HG03108 (cell line): ENCODE data around the gene CBLL2.
"Not testable (repeated sequence)": the region's sequence is repeated elsewhere in the genome, so short reads cannot be mapped to it uniquely, and the experiment has no call there.

Experiments
- ATAC-seq: cut with Tn5 transposase; IDR thresholded peaks from one replicate; pipeline ENCODE4 v1.9.1; 2021; ENCODE audit warnings: moderate library complexity; ENCODE audit not compliant: unreplicated experiment

The CBLL2 gene, protein sequence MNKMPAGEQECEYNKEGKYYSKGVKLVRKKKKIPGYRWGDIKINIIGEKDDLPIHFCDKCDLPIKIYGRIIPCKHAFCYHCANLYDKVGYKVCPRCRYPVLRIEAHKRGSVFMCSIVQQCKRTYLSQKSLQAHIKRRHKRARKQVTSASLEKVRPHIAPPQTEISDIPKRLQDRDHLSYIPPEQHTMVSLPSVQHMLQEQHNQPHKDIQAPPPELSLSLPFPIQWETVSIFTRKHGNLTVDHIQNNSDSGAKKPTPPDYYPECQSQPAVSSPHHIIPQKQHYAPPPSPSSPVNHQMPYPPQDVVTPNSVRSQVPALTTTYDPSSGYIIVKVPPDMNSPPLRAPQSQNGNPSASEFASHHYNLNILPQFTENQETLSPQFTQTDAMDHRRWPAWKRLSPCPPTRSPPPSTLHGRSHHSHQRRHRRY

DNA sequence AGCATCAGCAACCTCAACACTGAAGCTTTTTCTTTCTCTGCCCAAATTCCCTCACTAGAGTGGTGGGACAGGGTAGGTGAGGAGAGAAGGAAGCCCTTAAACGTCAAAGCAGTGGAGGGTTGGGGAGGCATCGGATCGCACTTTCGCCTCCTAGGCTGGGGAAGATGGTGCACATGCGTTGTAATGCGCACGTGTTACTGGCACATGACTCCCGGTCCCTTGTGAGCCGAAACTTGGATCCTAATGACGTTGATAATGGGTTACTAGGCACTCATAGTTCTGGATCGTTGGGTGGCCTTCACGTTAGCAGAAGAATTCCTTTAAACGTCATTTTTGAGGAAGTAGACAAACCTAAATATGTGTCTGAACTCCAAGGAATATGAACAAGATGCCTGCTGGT lies at the start of gene CBLL2:
Gene CBLL2, plus strand, starts transcription at position 301 of the 400 bp plus-strand sequence. Its CDS starts 79 bp downstream, at position 380.
- no peak for ATAC-seq

DNA sequence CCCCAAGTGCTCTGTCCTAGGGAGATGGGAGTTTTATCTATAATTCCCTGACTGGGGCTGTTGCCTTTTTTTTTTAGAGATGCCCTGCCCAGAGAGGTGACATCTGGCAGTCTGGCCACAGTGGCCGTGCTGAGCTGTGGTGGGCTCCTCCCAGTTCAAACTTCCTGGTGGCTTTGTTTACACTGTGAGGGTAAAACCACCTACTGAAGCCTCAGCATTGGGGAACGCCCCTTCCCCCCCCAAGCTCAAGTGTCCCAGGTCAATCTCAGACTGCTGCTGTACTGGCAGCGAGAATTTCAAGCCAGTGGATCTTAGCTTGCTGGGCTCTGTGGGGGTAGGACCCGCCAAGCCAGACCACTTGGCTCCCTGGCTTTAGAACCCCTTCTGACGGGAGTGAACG lies 38.3 kb upstream of the CBLL2 start:
- no peak for ATAC-seq

DNA sequence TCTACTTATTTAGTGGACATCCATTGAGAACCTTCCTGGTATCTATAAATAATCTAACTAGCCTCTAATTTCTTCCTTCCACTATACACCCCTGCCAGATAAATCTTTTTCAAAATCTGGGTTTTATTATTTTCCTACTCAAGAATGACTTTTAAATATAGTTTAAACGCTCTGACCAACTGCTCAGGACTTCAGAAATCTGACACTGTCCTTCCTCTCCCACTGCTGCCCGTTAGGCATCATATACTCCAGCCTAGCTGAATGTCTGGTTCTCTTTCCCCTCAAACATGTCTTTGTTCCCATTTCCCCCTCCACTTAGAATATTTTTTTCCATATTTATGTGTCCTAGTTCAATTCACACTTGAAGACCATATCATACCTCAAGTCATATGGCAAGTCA lies 35.2 kb upstream of the CBLL2 start:
- ATAC-seq, result no peak

DNA sequence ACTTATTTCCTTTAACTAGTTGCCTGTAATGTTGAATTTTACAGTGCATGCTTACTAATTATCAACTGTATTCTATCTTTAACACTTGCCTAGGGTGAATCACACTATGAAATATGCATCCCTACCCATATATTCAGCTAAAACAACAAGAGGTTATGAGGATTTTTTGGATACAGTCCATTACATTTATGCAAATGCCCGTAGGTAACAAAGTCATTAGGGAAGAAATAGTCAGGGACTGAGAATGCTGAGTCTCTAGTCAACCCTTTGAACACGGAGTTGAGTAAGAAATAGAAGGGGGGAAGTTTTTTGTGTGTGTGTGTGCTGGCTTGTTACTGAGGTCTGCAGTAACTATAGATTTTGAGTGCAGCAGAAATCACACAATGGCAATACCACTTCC lies 26.1 kb upstream of the CBLL2 start:
- no peak for ATAC-seq

DNA sequence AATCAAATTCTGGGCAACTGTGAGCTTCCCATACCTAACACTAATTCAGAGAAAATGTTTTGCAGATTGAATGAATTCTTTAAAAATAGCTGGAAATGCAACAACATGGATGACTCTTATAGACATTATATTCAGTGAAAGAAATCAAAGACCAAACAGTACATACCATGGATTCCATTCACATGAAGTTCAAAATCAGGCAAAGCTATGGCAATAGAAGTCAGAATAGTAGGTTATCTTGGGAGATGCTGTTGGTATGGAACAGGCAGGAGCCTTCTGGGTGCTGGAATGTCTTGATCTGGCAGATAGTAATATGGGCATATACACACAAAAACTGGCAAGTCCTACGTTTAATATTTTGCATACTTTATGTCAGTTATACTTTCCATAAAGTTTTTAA lies 25.5 kb upstream of the CBLL2 start:
- ATAC-seq, result no peak

DNA sequence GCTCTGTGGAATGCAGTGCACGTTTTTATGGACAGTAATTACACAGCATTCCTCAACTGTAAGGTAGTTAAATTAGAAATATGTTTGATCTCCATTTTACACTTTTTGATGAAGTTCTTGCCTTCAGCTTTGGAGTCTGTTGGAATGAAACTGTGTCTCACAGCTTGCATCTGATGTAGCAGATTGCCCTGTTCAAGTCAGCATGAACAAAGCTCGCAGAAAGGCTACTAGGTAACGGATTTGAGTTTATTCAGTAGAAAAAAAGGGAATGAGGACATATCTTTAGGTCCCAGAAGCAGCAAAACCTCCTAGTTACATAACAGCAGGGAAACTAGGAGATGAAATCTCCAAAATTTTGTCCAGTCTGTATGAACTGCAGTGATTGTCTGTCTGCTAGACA lies 24.3 kb upstream of the CBLL2 start:
- ATAC-seq, result no peak

DNA sequence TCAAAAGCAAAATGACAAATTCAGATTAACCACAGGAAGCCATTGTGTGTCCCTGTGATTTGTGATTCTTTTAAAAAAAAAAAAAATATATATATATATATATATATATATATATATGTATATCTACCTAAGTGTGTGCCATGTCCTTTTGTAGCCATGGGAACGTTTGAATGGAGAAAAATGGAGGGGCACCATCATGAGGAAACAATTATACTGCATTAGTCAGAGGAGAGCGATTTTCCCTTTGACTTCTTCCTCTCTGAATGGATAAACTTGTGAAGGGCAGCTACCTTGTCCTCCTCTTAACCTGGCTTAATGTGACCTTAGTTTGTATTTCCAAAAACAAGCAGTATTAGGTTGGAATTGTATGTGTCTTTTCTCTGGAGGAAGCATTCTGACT lies 23.3 kb upstream of the CBLL2 start:
- ATAC-seq, result no peak

DNA sequence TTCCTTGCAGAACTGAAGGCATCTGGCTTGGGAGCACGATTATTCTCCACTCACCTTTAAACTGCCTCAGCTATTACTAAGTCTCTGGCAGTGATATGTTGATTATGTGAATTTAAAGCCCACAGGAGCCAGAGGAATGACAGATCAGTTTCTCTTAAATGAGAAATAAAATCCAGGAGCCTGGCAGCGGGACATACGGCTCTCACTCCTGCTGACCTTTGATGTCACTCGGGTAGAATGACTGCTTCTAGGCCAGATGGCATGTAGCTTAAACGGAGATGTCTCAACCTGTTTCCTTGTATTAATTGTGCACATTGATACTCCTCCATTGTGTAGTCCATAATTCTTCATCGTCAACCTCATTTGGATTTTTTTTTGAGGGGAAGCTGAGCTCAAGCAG lies 4.0 kb upstream of the CBLL2 start:
- ATAC-seq, result no peak

DNA sequence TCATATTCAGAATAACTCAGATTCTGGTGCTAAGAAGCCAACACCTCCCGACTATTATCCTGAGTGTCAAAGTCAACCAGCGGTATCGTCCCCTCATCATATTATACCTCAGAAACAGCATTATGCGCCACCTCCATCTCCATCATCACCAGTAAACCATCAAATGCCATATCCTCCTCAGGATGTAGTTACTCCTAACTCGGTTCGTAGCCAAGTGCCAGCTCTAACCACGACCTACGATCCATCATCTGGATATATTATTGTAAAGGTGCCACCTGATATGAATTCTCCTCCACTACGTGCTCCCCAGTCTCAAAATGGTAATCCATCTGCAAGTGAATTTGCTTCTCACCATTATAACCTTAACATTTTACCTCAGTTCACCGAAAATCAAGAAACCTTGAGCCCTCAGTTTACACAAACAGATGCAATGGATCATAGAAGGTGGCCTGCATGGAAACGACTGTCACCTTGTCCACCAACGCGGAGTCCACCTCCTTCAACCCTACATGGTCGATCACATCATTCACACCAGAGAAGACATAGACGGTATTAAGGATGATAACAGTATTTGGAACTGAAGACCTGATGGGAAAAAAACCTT lies 1.1 kb downstream of the CBLL2 start:
- no peak for ATAC-seq

DNA sequence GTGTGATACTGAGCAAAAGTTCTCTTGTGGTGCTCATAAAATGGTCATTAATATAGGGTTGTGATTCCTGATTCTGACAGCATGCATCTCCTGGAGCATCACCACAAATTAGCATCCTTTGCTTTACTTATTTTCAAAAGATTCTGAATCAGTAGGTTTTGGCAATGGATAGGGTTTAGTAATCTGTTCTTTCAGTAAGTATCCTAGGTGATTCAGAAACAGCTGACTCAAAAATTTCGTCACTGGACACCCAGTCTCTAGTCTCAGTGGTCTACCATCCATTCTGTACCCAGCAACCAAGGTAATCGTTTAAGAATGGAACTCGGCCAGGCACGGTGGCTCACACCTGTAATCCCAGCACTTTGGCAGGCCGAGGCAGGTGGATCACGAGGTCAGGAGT lies 4.1 kb downstream of the CBLL2 start:
- ATAC-seq, result no peak

DNA sequence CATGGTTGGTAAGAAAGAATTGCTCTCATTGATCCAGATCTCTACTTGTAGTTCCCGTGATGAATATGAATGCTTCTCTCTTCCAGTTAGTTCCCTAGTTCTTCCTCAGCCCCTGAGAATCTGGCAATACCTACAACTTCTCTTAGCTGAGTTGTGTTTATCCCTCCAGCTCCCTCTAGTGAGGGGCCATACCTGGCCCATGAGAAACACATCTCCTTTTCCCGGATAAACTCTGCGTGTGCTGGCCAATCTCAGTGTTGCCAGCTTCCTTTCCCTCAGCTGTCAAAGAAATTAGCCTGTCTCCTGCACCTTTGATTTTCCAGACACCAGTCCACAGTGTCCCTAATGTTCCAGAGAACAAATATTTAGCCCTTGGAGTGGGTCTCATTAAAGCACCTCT lies 5.7 kb downstream of the CBLL2 start:
- no peak for ATAC-seq

DNA sequence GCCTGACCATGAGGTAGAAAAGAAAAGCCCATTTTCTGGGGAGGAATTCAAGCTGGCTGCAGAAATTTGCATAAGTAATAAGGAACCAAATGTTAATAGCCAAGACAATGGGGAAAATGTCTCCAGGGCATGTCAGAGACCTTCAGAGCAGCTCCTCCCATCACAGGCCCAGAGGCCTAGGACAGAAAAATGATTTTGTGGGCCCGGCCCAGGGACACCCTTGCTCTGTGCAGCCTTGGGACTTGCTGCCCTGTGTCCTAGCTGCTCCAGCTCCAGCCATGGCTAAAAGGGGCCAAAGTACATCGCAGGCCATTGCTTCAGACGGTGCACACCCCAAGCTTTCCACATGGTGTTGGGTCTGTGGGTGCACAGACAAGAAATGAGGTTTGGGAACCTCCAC lies 16.5 kb downstream of the CBLL2 start:
- ATAC-seq, result not testable (repeated sequence)

DNA sequence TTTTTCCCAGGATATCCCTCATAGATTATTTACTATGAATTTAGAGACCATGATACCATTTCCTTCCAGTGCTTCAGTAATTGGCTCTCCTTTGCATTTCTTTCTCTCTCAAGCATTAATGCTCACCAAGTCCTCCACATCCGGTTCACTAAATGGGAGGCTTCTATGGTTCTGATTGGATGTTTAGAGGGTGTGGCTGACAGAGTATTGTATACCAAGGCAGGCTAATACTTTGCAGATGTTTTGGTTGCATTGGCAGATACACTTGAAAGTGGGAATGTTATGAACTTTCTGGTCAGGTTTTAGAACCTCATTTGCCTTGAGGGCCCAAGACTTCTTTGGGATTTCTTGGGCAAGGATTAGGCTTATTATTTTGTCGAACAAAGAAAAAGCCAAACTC lies 24.2 kb downstream of the CBLL2 start:
- no peak for ATAC-seq

DNA sequence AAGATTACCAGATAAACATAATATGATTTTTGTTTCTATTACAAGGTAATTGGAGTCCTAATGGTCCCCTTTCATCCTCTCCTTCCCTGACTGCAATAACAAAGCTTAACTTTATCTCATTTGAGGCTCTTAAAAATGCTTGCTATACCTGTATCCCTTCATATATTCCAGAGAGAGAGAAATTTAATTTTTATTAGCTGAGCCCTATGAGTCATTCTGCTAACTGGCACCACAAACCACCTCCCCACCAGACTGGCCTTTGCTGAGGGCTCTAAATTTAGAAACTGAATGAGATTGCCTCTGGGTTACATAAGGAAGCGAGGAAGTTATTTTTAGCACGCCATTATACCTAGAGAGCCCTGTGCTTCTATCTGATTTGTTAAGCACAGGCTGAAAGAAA lies 27.4 kb downstream of the CBLL2 start:
- peak; percentile 58 for ATAC-seq

DNA sequence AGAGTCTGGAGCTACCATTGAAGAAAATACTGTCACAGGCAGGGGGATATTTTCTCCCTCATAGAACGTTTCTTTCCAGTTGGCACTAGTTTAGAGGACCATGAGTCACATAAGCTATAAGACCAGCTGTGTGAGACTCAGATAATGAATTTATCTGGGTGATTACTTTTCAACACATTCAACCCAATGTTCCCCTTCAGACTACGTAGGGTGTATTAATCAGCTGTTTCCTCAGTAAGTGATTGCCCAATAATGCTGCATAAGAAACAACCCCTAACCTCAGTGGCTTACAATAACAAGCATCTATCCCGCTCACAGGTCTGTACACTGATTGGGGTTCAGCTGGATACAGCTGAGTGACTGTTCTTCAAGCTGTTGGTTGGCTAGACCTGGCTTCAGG lies 38.1 kb downstream of the CBLL2 start:
- no peak for ATAC-seq

DNA sequence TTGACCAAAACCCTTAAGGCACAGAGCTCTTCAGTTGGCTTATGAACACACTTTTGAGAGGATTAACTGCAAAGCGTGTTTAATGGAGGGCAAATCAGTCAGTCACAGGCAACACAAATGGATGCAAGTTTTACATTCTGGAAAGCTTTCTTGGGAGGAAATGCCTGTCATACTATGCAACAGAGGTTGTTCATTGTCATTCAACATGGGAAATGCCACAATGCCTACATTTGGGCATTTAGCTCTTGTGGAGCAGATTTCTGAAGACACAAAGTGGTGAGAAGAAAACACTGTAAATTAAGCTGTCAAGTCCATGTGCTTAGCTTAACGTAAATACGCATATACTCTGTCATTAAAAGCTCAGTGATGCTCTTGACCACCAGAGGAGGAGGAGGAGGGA lies 41.1 kb downstream of the CBLL2 start:
- no peak for ATAC-seq

DNA sequence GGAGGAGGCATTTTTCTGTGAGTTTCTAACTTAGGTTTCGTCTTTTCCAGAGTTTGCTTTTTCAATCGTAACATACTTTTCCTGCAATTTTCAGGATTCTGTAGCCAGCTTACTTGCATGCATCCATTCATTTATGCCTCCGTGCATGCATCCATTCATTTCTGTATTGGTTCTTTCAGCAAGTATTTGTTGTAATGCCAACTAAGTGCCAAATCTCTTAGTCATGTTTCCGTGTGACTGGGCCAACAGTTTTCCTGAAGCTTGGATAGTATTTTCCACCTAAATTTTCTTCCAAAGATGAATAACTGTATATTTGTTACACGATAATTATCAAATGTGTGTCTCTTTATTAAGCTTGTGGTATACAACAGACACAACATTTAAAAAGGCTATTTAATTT lies 41.5 kb downstream of the CBLL2 start:
- no peak for ATAC-seq

DNA sequence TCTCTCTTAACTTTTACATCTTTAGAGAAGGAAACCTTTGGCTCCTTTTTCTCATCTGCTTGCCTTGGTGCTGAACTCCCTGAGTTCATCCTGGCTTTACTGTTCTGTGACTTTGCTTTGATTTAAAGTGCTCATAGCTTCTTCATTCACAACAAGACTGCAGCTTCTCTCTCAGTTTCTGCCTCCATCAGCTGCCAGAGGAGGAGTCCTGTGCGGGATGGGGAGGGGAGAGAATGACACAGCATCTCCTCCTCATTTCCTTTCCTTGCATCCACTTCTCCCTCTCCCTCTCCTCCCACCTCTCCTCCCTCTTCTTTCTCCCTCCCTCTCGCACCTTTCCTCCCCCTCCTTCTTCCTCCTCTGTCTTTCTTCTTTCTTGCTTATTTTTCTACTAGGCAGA lies 42.0 kb downstream of the CBLL2 start:
- ATAC-seq, result no peak

DNA sequence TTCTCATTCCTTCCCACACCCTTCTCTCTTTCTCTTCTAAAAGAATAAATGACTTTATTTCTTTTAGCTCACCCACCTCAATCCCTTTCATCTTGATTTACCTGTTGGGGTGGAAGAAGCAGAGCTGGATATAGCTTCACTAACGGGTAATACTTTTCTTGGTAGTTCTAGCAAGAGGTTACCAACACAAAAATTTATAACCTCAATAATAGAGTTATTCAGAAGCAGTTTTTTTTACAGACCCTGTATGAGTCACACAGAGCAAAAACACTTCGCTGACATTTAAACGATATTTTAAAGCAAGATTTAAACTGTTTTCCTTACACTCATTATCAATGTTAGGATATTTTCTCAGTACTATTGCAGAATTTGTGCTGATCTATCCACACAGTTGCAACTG lies 42.4 kb downstream of the CBLL2 start:
- ATAC-seq, result no peak

DNA sequence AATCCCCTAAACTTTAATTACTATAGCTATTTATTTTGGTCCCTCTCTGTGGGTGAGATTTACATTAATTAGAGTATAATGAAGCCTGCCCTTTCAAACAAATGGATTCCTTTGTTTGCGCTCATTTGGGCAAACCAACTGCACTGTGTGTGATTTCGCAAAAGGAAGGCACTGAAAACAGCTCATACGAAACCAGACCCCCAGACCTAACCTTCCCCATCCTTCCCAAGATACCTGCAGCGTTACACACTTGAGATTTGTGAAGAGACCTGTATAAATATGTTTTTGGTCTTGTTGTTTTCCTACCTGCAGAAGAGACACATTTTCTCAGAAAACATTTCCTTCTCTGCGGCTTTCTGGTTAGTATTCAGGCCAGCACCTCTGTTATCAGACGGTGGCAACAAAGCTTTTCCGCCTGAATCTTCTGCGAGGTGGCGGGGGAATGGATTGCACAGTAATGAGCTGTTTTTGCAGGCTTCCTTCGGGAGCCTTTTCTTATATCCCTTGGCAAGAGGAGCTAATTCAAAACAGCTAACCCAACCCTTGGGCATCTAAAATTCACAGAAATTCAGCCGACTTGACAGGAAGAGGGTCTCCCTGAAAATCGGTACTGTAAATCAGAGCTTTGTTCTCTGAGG lies 47.6 kb downstream of the CBLL2 start:
- no peak for ATAC-seq

DNA sequence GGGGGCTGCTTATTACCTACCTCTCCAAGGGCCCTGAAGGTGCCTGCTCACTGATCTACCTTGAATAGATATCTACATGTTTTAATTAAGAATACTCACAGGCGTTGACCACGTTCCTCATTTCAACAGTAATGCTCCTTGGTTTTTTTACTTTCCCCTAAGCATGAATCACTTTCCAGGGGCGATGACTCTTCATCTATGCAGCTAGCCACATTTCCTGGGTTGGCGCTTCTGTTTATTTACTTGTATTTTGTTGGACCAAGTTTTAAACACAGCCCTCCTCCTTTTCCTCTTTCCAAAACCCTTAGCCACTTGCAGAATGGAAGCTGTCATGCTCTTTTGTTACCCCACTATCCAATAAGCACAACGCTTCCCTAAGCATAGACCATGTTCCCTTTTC lies 50.8 kb downstream of the CBLL2 start:
- no peak for ATAC-seq
